IPS-18a (cell line): ENCODE results near the gene MAD1L1.
"Not testable (repeated sequence)": the region's sequence is repeated elsewhere in the genome, so short reads cannot be mapped to it uniquely, and the experiment has no call there.

Experiments
- H3K27ac ChIP-seq: one replicate; pipeline ENCODE4 v1.5.1; 2013; ENCODE audit warnings: low read length
- H3K27me3 ChIP-seq: one replicate; pipeline ENCODE4 v1.6.1; 2013; ENCODE audit warnings: mild to moderate bottlenecking, low read length; ENCODE audit not compliant: control insufficient read depth, insufficient read depth
- H3K36me3 ChIP-seq: one replicate; pipeline ENCODE4 v1.6.1; 2013; ENCODE audit warnings: low read depth, low read length; ENCODE audit not compliant: control insufficient read depth
- H3K4me1 ChIP-seq: one replicate; pipeline ENCODE4 v1.6.1; 2013; ENCODE audit warnings: low read depth, low read length; ENCODE audit not compliant: control insufficient read depth
- H3K4me3 ChIP-seq: one replicate; pipeline ENCODE4 v1.5.1; 2013; ENCODE audit warnings: low read length
- H3K9ac ChIP-seq: one replicate; pipeline ENCODE4 v1.6.1; 2013; ENCODE audit warnings: mild to moderate bottlenecking, low read length, moderate library complexity
- H3K9me3 ChIP-seq: one replicate; pipeline ENCODE4 v1.6.1; 2013; ENCODE audit warnings: low read depth, low read length; ENCODE audit not compliant: control insufficient read depth

Gene MAD1L1

GRCh38 chr7:1860881-1861798 lies 371.6 kb downstream of the MAD1L1 start:
- not testable (repeated sequence) for H3K9ac ChIP-seq, H3K36me3 ChIP-seq, H3K4me1 ChIP-seq, H3K27ac ChIP-seq, H3K4me3 ChIP-seq, H3K27me3 ChIP-seq, H3K9me3 ChIP-seq

- Histone ChIP-seq H3K27ac (no peak overlapping the region), H3K27me3 (no peaks in the 10 kb centered on the region), H3K4me3 (no peak overlapping the region), H3K9ac (no peak overlapping the region), H3K4me1 (peaks cover 5% of the 10 kb centered on the region), H3K36me3 (no peaks in the 10 kb centered on the region), H3K9me3 (no peaks in the 10 kb centered on the region)
These were observed 373.3 kb downstream of the MAD1L1 start for GRCh38 chr7:1859266-1860035.

GRCh38 chr7:1858435-1859265 lies 374.1 kb downstream of the MAD1L1 start:
- no peak overlapping the region for H3K9ac ChIP-seq
- no peaks in the 10 kb centered on the region for H3K9me3 ChIP-seq
- H3K4me3 ChIP-seq, result no peak overlapping the region
- no peaks in the 10 kb centered on the region for H3K27me3 ChIP-seq
- no peak overlapping the region for H3K27ac ChIP-seq
- no peaks in the 10 kb centered on the region for H3K4me1 ChIP-seq
- H3K36me3 ChIP-seq, result no peaks in the 10 kb centered on the region

GRCh38 chr7:1857487-1858421 lies 375.0 kb downstream of the MAD1L1 start:
- Histone ChIP-seq H3K27me3 (no peaks in the 10 kb centered on the region), H3K4me1 (no peaks in the 10 kb centered on the region), H3K27ac (no peak overlapping the region), H3K36me3 (no peaks in the 10 kb centered on the region), H3K4me3 (no peak overlapping the region), H3K9ac (no peak overlapping the region), H3K9me3 (no peaks in the 10 kb centered on the region)

- Histone ChIP-seq H3K4me1 (no peaks in the 10 kb centered on the region), H3K9me3 (no peaks in the 10 kb centered on the region), H3K36me3 (no peaks in the 10 kb centered on the region), H3K4me3 (no peak overlapping the region), H3K27me3 (no peaks in the 10 kb centered on the region), H3K27ac (no peak overlapping the region), H3K9ac (no peak overlapping the region)
These were observed 375.8 kb downstream of the MAD1L1 start for GRCh38 chr7:1856888-1857441.

- Histone ChIP-seq H3K36me3 (no peaks in the 10 kb centered on the region), H3K9me3 (no peaks in the 10 kb centered on the region), H3K27ac (no peak overlapping the region), H3K27me3 (no peaks in the 10 kb centered on the region), H3K4me3 (no peak overlapping the region), H3K9ac (no peak overlapping the region), H3K4me1 (no peaks in the 10 kb centered on the region)
These were observed 376.4 kb downstream of the MAD1L1 start for GRCh38 chr7:1856161-1856887.

- Histone ChIP-seq H3K9me3 (no peaks in the 10 kb centered on the region), H3K27ac (no peak overlapping the region), H3K4me1 (no peaks in the 10 kb centered on the region), H3K36me3 (no peaks in the 10 kb centered on the region), H3K4me3 (no peak overlapping the region), H3K9ac (no peak overlapping the region), H3K27me3 (no peaks in the 10 kb centered on the region)
These were observed 377.0 kb downstream of the MAD1L1 start for GRCh38 chr7:1855725-1856160.

GRCh38 chr7:1854866-1855724 lies 377.6 kb downstream of the MAD1L1 start:
- Histone ChIP-seq H3K27me3 (no peaks in the 10 kb centered on the region), H3K4me3 (no peak overlapping the region), H3K27ac (no peak overlapping the region)

GRCh38 chr7:1853986-1854865 lies 378.5 kb downstream of the MAD1L1 start:
- Histone ChIP-seq H3K27me3 (no peaks in the 10 kb centered on the region), H3K9me3 (no peaks in the 10 kb centered on the region), H3K9ac (no peak overlapping the region), H3K27ac (no peak overlapping the region), H3K4me3 (no peak overlapping the region), H3K36me3 (no peaks in the 10 kb centered on the region), H3K4me1 (no peaks in the 10 kb centered on the region)

More at GRCh38 chr7:1854866-1855724, 377.6 kb downstream of the MAD1L1 start:
- Histone ChIP-seq H3K9me3 (no peaks in the 10 kb centered on the region), H3K4me1 (no peaks in the 10 kb centered on the region), H3K36me3 (no peaks in the 10 kb centered on the region), H3K9ac (no peak overlapping the region)
